Endodermal cell (in vitro differentiated cells): ENCODE measurements around the gene MOV10L1. TPM values are rescaled to one million over a fixed set of nuclear protein-coding genes. Genes with fewer than 3 reads are reported as not detected.

Experiments
- DNase-seq: peaks from one replicate; pipeline ENCODE4 v3.0.0-alpha.2; 2017
- H3K27ac ChIP-seq: 2 replicates; pipeline ENCODE4 v1.5.1; 2013; ENCODE audit warnings: mild to moderate bottlenecking, low read depth, low read length, moderate library complexity
- H3K27me3 ChIP-seq: 2 replicates; pipeline ENCODE4 v1.6.1; 2013; ENCODE audit warnings: mild to moderate bottlenecking, low read length, moderate library complexity; ENCODE audit not compliant: insufficient read depth, control insufficient read depth, poor library complexity, severe bottlenecking
- H3K36me3 ChIP-seq: 2 replicates; pipeline ENCODE4 v1.7.0; 2013; ENCODE audit warnings: mild to moderate bottlenecking, low read length, moderate library complexity; ENCODE audit not compliant: control insufficient read depth, insufficient read depth
- H3K4me1 ChIP-seq: one replicate; pipeline ENCODE4 v1.7.0; 2013; ENCODE audit warnings: low read length; ENCODE audit not compliant: control insufficient read depth, insufficient read depth
- H3K4me3 ChIP-seq: 2 replicates; pipeline ENCODE4 v1.5.1; 2013; ENCODE audit warnings: mild to moderate bottlenecking, low read length, moderate library complexity
- H3K9ac ChIP-seq: 2 replicates; pipeline ENCODE4 v1.6.1; 2013; ENCODE audit warnings: mild to moderate bottlenecking, low read length, moderate library complexity; ENCODE audit not compliant: poor library complexity, severe bottlenecking; ENCODE audit errors: extremely low read depth
- H3K9me3 ChIP-seq: 2 replicates; pipeline ENCODE4 v1.6.1; 2013; ENCODE audit warnings: mild to moderate bottlenecking, low read length, moderate library complexity; ENCODE audit not compliant: control insufficient read depth
- H3K27ac Mint-ChIP-seq: 2 replicates; pipeline ENCODE4 v1.8.0; 2020; ENCODE audit warnings: mixed read lengths
- H3K27me3 Mint-ChIP-seq: 2 replicates; pipeline ENCODE4 v1.8.0; 2021; ENCODE audit warnings: mild to moderate bottlenecking, mixed read lengths; ENCODE audit not compliant: insufficient read depth
- H3K36me3 Mint-ChIP-seq: 2 replicates; pipeline ENCODE4 v1.8.0; 2020; ENCODE audit warnings: low read depth, mixed read lengths
- H3K4me1 Mint-ChIP-seq: 2 replicates; pipeline ENCODE4 v1.8.0; 2020; ENCODE audit warnings: mixed read lengths
- H3K4me3 Mint-ChIP-seq: 2 replicates; pipeline ENCODE4 v1.8.0; 2020; ENCODE audit warnings: mild to moderate bottlenecking, moderate library complexity, mixed read lengths
- H3K9me3 Mint-ChIP-seq: 2 replicates; pipeline ENCODE4 v1.8.0; 2020; ENCODE audit warnings: mild to moderate bottlenecking, mixed read lengths
- WGBS, 2 experiments: methylation state at CpG; one replicate each; pipeline versions ENCODE4 v1.1.5 to v1.1.7; 2013; ENCODE audit warnings: missing lambda C conversion rate in 2 of 2, mixed read lengths in 1 of 2; ENCODE audit not compliant: insufficient coverage in 1 of 2, insufficient read length in 1 of 2; 5-methylcytosine and 5-hydroxymethylcytosine counted together
- total RNA-seq, 2 donors: library from RNA; stranded (reverse); fragmentation: NEBNext Ultra II Directional in 1 of 2; extraction: Animal tissue kit (Norgen Biotek cat#: 25700) in 1 of 2; gene quantifications; 2 replicates in 1 of 2; 3 replicates in 1 of 2; pipeline ENCODE4 v1.2.1, GENCODE V29; 2021
- TF ChIP-seq, protein P1 (sequence below): fragments of 200-600 bp; sonication (generic); conservative IDR thresholded peaks from 2 replicates; pipeline ENCODE4 v1.5.0; 2021; ENCODE audit warnings: antibody characterized with exemption, mild to moderate bottlenecking

The MOV10L1 gene
- total RNA-seq, 2 donors from 2014 or later = 0.31 TPM; not detected in 1

- TF ChIP-seq, protein P1, sequence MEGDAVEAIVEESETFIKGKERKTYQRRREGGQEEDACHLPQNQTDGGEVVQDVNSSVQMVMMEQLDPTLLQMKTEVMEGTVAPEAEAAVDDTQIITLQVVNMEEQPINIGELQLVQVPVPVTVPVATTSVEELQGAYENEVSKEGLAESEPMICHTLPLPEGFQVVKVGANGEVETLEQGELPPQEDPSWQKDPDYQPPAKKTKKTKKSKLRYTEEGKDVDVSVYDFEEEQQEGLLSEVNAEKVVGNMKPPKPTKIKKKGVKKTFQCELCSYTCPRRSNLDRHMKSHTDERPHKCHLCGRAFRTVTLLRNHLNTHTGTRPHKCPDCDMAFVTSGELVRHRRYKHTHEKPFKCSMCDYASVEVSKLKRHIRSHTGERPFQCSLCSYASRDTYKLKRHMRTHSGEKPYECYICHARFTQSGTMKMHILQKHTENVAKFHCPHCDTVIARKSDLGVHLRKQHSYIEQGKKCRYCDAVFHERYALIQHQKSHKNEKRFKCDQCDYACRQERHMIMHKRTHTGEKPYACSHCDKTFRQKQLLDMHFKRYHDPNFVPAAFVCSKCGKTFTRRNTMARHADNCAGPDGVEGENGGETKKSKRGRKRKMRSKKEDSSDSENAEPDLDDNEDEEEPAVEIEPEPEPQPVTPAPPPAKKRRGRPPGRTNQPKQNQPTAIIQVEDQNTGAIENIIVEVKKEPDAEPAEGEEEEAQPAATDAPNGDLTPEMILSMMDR = no peak
- DNase-seq = no peak
- Histone ChIP-seq H3K9me3 (peaks cover 7% of the 10 kb centered on the region), H3K4me3 (no peak overlapping the region), H3K27ac (no peak overlapping the region), H3K9ac (no peak overlapping the region), H3K4me1 (no peaks in the 10 kb centered on the region), H3K27me3 (no peaks in the 10 kb centered on the region), H3K36me3 (no peaks in the 10 kb centered on the region)
- H3K4me1 Mint-ChIP-seq = peaks cover 9% of the 10 kb centered on the region
- H3K9me3 Mint-ChIP-seq = peaks cover 19% of the 10 kb centered on the region
- no peaks in the 10 kb centered on the region for H3K36me3 Mint-ChIP-seq
- no peak overlapping the region for H3K4me3 Mint-ChIP-seq
- 85 to 86% methylated on average over 11 of the region's 11 CpGs for WGBS, 2 experiments
- H3K27me3 Mint-ChIP-seq = peaks cover 10% of the 10 kb centered on the region
- H3K27ac Mint-ChIP-seq = no peak overlapping the region
Measured at GRCh38 chr22:50121202-50121740, 31.5 kb downstream of the MOV10L1 start.

- Mint-ChIP-seq H3K4me3 (no peak overlapping the region), H3K27me3 (peaks cover 10% of the 10 kb centered on the region), H3K36me3 (no peaks in the 10 kb centered on the region), H3K4me1 (peaks cover 9% of the 10 kb centered on the region), H3K27ac (no peak overlapping the region), H3K9me3 (peaks cover 19% of the 10 kb centered on the region)
- Histone ChIP-seq H3K9ac (no peak overlapping the region), H3K4me1 (no peaks in the 10 kb centered on the region), H3K9me3 (peaks cover 7% of the 10 kb centered on the region), H3K27me3 (no peaks in the 10 kb centered on the region), H3K36me3 (no peaks in the 10 kb centered on the region), H3K4me3 (no peak overlapping the region), H3K27ac (no peak overlapping the region)
- no peak for DNase-seq
- WGBS, 2 experiments = 96 to 100% methylated on average over 1 to 4 of the region's 4 CpGs
- TF ChIP-seq, protein P1 = no peak
Measured at GRCh38 chr22:50123119-50123518, 33.3 kb downstream of the MOV10L1 start.

DNA sequence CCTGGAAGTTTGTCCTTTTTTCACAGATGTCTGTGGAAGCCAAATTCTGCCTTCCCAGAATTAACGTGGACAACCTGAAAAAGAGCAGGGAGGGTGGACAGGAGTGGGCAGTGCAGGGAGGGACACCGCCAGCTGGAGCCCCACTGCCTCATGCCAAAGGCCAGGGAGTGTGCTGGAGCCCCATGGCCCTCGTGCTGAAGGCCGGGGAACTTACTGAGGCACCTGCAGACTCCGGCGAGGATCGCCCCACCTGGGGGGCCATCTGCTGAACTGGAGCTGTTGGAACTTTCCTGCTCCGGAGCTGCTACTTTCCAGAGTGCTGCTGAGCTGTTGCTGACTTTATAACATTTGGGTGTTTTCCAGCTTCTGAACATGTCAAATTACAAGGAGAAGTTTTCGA lies 35.2 kb downstream of the MOV10L1 start:
- no peak overlapping the region for H3K27ac Mint-ChIP-seq
- Histone ChIP-seq H3K27me3 (no peaks in the 10 kb centered on the region), H3K4me3 (no peak overlapping the region), H3K36me3 (no peaks in the 10 kb centered on the region), H3K4me1 (no peaks in the 10 kb centered on the region), H3K9ac (no peak overlapping the region), H3K9me3 (peaks cover 7% of the 10 kb centered on the region), H3K27ac (no peak overlapping the region)
- peaks cover 19% of the 10 kb centered on the region for H3K9me3 Mint-ChIP-seq
- H3K27me3 Mint-ChIP-seq = peaks cover 10% of the 10 kb centered on the region
- no peak for DNase-seq
- H3K36me3 Mint-ChIP-seq = no peaks in the 10 kb centered on the region
- no peaks in the 10 kb centered on the region for H3K4me1 Mint-ChIP-seq
- 89 to 95% methylated on average over 7 to 9 of the region's 9 CpGs for WGBS, 2 experiments
- TF ChIP-seq, protein P1 = no peak
- H3K4me3 Mint-ChIP-seq = no peak overlapping the region
